ENCODE results near the gene HES7. TPM values are rescaled to one million over a fixed set of nuclear protein-coding genes. Genes with fewer than 3 reads are reported as not detected.
A peak's percentile ranks its signal among the peaks of the same experiment; 100 is the strongest.

The HES7 gene
- total and polyA plus RNA-seq, 9 of the 15 experiments (the other 6 are each of a cell fraction or from before 2014, with no cell fraction given), result 0.03 to 1.7 (median 0.14) TPM; not detected in 1

DNA sequence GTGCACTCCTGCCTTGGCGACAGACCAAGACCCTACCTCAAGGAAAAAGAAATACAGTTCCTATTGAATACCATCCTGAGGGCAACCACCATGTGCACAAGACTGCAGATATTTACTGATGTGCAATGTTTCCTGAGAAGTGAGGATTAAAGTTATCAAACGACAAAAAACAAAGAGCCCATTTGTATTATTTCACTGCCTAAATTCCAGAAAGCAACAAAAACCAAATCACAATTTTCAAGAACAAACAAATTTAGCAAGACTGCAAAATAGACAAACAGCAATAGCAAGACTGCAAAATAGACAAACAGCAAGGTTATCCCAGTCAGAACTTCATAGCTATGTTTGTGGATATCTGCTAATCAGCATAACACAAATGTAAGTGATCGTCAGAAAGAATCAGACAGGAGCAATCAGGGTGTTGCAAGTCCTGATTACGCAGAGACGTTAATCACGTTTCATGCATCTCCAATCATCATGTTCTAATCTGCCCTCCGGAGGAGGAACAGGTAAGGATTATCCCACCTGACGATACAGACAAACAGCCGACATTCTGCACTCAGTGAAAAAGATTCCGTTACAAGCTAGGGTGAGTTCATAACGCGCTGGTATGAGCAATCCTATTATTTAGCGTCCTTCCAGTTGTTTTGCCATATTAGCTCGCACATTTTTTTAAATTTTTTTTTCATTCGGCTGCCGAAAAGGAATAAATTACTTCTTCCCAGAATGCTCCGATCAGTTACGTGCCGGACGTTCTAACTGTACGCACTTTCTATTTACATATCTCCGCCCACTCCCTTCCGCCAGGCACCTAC is 49.4 kb upstream of the HES7 start (continued):
- TF ChIP-seq, protein P1, sequence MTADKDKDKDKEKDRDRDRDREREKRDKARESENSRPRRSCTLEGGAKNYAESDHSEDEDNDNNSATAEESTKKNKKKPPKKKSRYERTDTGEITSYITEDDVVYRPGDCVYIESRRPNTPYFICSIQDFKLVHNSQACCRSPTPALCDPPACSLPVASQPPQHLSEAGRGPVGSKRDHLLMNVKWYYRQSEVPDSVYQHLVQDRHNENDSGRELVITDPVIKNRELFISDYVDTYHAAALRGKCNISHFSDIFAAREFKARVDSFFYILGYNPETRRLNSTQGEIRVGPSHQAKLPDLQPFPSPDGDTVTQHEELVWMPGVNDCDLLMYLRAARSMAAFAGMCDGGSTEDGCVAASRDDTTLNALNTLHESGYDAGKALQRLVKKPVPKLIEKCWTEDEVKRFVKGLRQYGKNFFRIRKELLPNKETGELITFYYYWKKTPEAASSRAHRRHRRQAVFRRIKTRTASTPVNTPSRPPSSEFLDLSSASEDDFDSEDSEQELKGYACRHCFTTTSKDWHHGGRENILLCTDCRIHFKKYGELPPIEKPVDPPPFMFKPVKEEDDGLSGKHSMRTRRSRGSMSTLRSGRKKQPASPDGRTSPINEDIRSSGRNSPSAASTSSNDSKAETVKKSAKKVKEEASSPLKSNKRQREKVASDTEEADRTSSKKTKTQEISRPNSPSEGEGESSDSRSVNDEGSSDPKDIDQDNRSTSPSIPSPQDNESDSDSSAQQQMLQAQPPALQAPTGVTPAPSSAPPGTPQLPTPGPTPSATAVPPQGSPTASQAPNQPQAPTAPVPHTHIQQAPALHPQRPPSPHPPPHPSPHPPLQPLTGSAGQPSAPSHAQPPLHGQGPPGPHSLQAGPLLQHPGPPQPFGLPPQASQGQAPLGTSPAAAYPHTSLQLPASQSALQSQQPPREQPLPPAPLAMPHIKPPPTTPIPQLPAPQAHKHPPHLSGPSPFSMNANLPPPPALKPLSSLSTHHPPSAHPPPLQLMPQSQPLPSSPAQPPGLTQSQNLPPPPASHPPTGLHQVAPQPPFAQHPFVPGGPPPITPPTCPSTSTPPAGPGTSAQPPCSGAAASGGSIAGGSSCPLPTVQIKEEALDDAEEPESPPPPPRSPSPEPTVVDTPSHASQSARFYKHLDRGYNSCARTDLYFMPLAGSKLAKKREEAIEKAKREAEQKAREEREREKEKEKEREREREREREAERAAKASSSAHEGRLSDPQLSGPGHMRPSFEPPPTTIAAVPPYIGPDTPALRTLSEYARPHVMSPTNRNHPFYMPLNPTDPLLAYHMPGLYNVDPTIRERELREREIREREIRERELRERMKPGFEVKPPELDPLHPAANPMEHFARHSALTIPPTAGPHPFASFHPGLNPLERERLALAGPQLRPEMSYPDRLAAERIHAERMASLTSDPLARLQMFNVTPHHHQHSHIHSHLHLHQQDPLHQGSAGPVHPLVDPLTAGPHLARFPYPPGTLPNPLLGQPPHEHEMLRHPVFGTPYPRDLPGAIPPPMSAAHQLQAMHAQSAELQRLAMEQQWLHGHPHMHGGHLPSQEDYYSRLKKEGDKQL (CRISPR knock-in tag; IDR thresholded peaks at IDR 0.05; ENCODE audit: borderline replicate concordance), result no peak
- TF ChIP-seq, protein P2, sequence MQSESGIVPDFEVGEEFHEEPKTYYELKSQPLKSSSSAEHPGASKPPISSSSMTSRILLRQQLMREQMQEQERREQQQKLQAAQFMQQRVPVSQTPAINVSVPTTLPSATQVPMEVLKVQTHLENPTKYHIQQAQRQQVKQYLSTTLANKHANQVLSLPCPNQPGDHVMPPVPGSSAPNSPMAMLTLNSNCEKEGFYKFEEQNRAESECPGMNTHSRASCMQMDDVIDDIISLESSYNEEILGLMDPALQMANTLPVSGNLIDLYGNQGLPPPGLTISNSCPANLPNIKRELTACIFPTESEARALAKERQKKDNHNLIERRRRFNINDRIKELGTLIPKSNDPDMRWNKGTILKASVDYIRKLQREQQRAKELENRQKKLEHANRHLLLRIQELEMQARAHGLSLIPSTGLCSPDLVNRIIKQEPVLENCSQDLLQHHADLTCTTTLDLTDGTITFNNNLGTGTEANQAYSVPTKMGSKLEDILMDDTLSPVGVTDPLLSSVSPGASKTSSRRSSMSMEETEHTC (IDR thresholded peaks at IDR 0.05), result no peak
- TF ChIP-seq CBX3 (IDR thresholded peaks at IDR 0.05; ENCODE audit: borderline replicate concordance in 1 of 2, low read length in 2 of 2), result peak in 1 of 2 experiments; percentile 94; a peak in 2 of 3 replicates
- TF ChIP-seq MAFK (IDR thresholded peaks at IDR 0.05; ENCODE audit: low read length), result peak; percentile 75
- peak; percentile 86; the same call in 1 of the 2 replicates for TF ChIP-seq BRD4 (IDR thresholded peaks at IDR 0.05)
- peak; percentile 100 for TF ChIP-seq ZEB2 (IDR thresholded peaks at IDR 0.05)
- TF ChIP-seq KDM4B (IDR thresholded peaks at IDR 0.05; ENCODE audit: borderline replicate concordance in 2 of 2, low read depth in 1 of 2), result peak in 1 of 2 experiments; percentile 100; a peak in 2 of 4 replicates
- no peak for TF ChIP-seq ZNF507 (tag; conservative IDR thresholded peaks at IDR 0.05)
- TF ChIP-seq, protein P3, sequence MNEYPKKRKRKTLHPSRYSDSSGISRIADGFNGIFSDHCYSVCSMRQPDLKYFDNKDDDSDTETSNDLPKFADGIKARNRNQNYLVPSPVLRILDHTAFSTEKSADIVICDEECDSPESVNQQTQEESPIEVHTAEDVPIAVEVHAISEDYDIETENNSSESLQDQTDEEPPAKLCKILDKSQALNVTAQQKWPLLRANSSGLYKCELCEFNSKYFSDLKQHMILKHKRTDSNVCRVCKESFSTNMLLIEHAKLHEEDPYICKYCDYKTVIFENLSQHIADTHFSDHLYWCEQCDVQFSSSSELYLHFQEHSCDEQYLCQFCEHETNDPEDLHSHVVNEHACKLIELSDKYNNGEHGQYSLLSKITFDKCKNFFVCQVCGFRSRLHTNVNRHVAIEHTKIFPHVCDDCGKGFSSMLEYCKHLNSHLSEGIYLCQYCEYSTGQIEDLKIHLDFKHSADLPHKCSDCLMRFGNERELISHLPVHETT (CRISPR knock-in tag; conservative IDR thresholded peaks at IDR 0.05 in 1 of 2, IDR thresholded peaks at IDR 0.05 in 1 of 2), result no peak
- no peak for TF ChIP-seq ZNF408 (CRISPR knock-in tag; IDR thresholded peaks at IDR 0.05; ENCODE audit: low read depth)
- TF ChIP-seq, protein P4, sequence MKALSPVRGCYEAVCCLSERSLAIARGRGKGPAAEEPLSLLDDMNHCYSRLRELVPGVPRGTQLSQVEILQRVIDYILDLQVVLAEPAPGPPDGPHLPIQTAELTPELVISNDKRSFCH (CRISPR knock-in tag; IDR thresholded peaks at IDR 0.05), result no peak
- TF ChIP-seq, protein P4 (tag; IDR thresholded peaks at IDR 0.05), result peak; percentile 87
- TF ChIP-seq SOX6 (IDR thresholded peaks at IDR 0.05), result peak; percentile 95
- TF ChIP-seq RHOXF2B (CRISPR knock-in tag; conservative IDR thresholded peaks at IDR 0.05), result peak; percentile 93
- no peak for TF ChIP-seq HNRNPK (IDR thresholded peaks at IDR 0.05; ENCODE audit: low read depth, low read length, poor library complexity, severe bottlenecking)
- TF ChIP-seq ZNF707 (CRISPR knock-in tag; conservative IDR thresholded peaks at IDR 0.05), result no peak
- TF ChIP-seq MEF2D (tag; conservative IDR thresholded peaks at IDR 0.05; ENCODE audit: low read depth), result peak; percentile 80
- TF ChIP-seq GABPB2 (CRISPR knock-in tag; conservative IDR thresholded peaks at IDR 0.05), result peak; percentile 94
- TF ChIP-seq CSDE1 (IDR thresholded peaks at IDR 0.05), result peak in 1 of 2 experiments; percentile 99; a peak in 2 of 4 replicates

Measured in K562 (cell line).